ENCODE results near the gene CABP7.

The CABP7 gene

DNA sequence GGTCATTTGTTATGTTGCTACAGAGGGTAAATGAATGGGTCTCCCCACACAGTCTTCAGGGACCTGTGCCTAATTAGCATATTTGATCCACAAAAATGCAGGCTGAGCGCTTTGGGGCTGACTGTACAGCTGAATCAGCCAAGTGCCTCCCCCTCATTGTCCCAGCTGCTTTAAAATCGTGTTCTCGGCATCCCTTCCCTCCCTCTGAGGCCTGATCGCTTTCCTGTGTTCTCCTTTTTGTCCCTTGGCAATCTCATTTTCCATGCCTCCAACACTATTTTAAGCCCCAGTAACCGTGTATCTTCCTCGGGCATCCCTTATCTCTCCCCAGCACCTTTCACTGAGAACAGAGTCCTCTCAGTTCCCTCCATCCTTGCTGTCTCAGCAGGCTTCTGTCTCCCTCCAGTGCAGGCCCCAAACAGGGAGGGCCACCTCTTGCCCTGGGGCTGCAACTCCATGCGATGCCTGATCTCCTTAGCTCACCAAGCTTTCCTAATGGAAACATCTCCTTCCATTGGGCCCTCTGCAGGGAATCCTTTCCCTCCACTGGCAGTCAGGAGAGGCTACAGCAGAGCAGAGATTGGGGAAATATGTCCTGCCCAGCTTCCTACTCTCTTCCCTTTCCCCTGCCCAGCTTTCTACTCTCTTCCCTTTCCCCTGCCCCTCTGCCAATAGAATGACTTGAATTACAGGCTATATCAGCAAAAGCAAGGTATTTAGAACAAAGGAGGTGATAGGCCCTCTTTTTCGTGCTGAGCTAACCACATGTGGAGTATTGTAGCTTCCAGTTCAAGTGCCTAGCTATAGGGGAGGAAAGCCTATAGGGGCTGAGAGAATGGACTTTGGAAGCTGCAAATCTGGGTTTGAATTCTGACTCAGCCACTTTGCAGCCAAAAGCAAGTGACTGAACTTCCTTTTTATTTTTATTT, 61.2 kb downstream of the CABP7 start:
- peak; percentile 40 for DNase-seq
